ENCODE measurements around the gene SMIM38. TPM values are rescaled to one million over a fixed set of nuclear protein-coding genes. Genes with fewer than 3 reads are reported as not detected.

SMIM38 gene
- total RNA-seq, 1 donor from 2014 or later, result 2.2 TPM

Other genes with a start within 250 kb of the SMIM38 start
- not detected for gene MRGPRD, start 174.9 kb upstream of the SMIM38 start, total RNA-seq
- gene MRGPRF, start 142.7 kb upstream of the SMIM38 start, total RNA-seq, result 39.5 TPM
- 36.2 TPM for gene TPCN2, start 107.0 kb upstream of the SMIM38 start, total RNA-seq
- 1.2 TPM for gene MYEOV, start 138.2 kb downstream of the SMIM38 start, total RNA-seq

Measured in sciatic nerve (tissue), 1 donor.